GM23248 (cell line): ENCODE results near the gene SSBP2.

Source experiments
- EZH2 ChIP-seq: fragments of 200-600 bp; sonication (generic); IDR thresholded peaks from 2 replicates; pipeline ENCODE4 v1.6.1; 2018; ENCODE audit warnings: antibody characterized with exemption, mild to moderate bottlenecking; ENCODE audit not compliant: insufficient read depth, poor library complexity, severe bottlenecking
- EZH2phosphoT487 ChIP-seq: fragments of 200-600 bp; sonication (generic); IDR thresholded peaks from 2 replicates; pipeline ENCODE4 v1.6.1; 2018; ENCODE audit warnings: antibody characterized with exemption, moderate library complexity, mild to moderate bottlenecking, low read depth; ENCODE audit not compliant: insufficient read depth

- TF ChIP-seq EZH2 (no peak), EZH2phosphoT487 (no peak)
These were observed 11.5 kb upstream of the SSBP2 start for GRCh38 chr5:81762401-81762800.
